Effector memory CD4-positive, alpha-beta T cell (primary cell): ENCODE data around the gene NLGN1.

Experiments
- DNase-seq, 3 donors: peaks; one replicate each; pipeline ENCODE4 v3.0.0-alpha.2; 2020
- H3K27ac ChIP-seq: 2 replicates; pipeline ENCODE4 v1.7.0; 2013; ENCODE audit warnings: mild to moderate bottlenecking, low read length, moderate library complexity; ENCODE audit not compliant: insufficient read depth, poor library complexity, severe bottlenecking
- H3K27me3 ChIP-seq: replicated peaks from 2 replicates; pipeline ENCODE4 v1.7.0; 2013; ENCODE audit warnings: mild to moderate bottlenecking, low read length; ENCODE audit not compliant: insufficient read depth, control insufficient read depth, poor library complexity, severe bottlenecking
- H3K36me3 ChIP-seq: 2 replicates; pipeline ENCODE4 v1.7.0; 2013; ENCODE audit warnings: mild to moderate bottlenecking, low read length, moderate library complexity; ENCODE audit not compliant: control insufficient read depth, insufficient read depth
- H3K4me1 ChIP-seq: 2 replicates; pipeline ENCODE4 v1.7.0; 2013; ENCODE audit warnings: low read length, mild to moderate bottlenecking; ENCODE audit not compliant: control insufficient read depth, insufficient read depth, poor library complexity, severe bottlenecking
- H3K4me3 ChIP-seq: 2 replicates; pipeline ENCODE4 v1.7.0; 2013; ENCODE audit warnings: low read length, low read depth, mild to moderate bottlenecking; ENCODE audit not compliant: insufficient read depth, poor library complexity, severe bottlenecking
- H3K9me3 ChIP-seq: 2 replicates; pipeline ENCODE4 v1.7.0; 2013; ENCODE audit warnings: mild to moderate bottlenecking, low read length, moderate library complexity; ENCODE audit not compliant: control insufficient read depth

The NLGN1 gene

GRCh38 chr3:173891272-173892100 is 493.9 kb downstream of the NLGN1 start:
- Histone ChIP-seq H3K27ac (no peak overlapping the region), H3K36me3 (no peaks in the 10 kb centered on the region), H3K9me3 (no peaks in the 10 kb centered on the region), H3K4me1 (no peaks in the 10 kb centered on the region), H3K27me3 (no peaks in the 10 kb centered on the region), H3K4me3 (no peak overlapping the region)
- DNase-seq = no peak

DNA sequence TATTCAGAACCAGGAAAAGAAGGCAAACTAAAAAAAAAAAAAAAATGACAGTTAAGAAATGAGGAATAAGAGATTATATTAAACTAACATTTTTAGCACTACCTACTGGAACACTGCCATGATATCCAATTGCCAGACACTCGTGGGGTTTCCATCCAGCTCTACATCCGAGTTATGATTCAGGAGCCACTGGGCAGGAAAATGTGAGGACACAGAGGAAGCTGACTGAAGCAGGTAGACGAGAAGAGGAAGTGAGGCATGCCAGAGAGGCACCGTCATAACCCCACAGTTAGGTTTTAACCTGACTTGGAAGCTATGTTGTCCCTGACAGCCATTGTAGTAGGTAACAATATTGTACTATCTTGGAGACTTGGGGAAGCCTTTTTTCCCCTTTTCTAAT is 495.0 kb downstream of the NLGN1 start:
- Histone ChIP-seq H3K4me1 (no peaks in the 10 kb centered on the region), H3K27me3 (no peaks in the 10 kb centered on the region), H3K4me3 (no peak overlapping the region), H3K36me3 (no peaks in the 10 kb centered on the region), H3K27ac (no peak overlapping the region), H3K9me3 (no peaks in the 10 kb centered on the region)
- DNase-seq = no peak

GRCh38 chr3:173893066-173893465 is 495.5 kb downstream of the NLGN1 start:
- H3K27me3 ChIP-seq = no peaks in the 10 kb centered on the region
- no peaks in the 10 kb centered on the region for H3K9me3 ChIP-seq
- no peak overlapping the region for H3K27ac ChIP-seq
- H3K36me3 ChIP-seq = no peaks in the 10 kb centered on the region
- no peaks in the 10 kb centered on the region for H3K4me1 ChIP-seq
- no peak overlapping the region for H3K4me3 ChIP-seq
- no peak for DNase-seq

DNA sequence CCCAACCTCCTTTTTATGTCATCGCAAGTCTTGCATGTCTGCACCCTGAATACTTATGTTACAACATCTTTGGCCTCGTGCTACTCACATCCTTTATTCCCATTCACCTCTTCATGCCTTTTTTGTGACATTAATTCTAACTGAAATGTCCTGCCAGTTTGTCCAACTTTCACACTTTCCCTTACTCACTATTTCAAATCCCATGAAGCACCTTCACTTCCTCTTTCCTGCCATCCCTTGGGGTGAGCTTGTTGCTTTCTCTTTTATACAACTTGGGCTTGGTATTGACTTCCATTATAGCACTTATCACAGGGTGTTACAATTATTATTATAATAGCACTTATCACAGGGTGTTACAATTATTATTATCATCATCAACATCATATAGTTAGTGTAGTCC is 496.3 kb downstream of the NLGN1 start:
- Histone ChIP-seq H3K27me3 (no peaks in the 10 kb centered on the region), H3K4me3 (no peak overlapping the region), H3K9me3 (no peaks in the 10 kb centered on the region), H3K27ac (no peak overlapping the region), H3K4me1 (no peaks in the 10 kb centered on the region), H3K36me3 (no peaks in the 10 kb centered on the region)
- no peak for DNase-seq

- no peak for DNase-seq
- Histone ChIP-seq H3K4me1 (no peaks in the 10 kb centered on the region), H3K27ac (no peak overlapping the region), H3K36me3 (no peaks in the 10 kb centered on the region), H3K4me3 (no peak overlapping the region), H3K27me3 (no peaks in the 10 kb centered on the region), H3K9me3 (no peaks in the 10 kb centered on the region)
Measured at GRCh38 chr3:173897631-173898030, 500.1 kb downstream of the NLGN1 start.

- no peak overlapping the region for H3K27ac ChIP-seq
- H3K4me3 ChIP-seq = no peak overlapping the region
- H3K4me1 ChIP-seq = no peaks in the 10 kb centered on the region
- H3K9me3 ChIP-seq = no peaks in the 10 kb centered on the region
- no peaks in the 10 kb centered on the region for H3K36me3 ChIP-seq
- DNase-seq = no peak
- H3K27me3 ChIP-seq = no peaks in the 10 kb centered on the region
Measured at GRCh38 chr3:173901649-173902048, 504.1 kb downstream of the NLGN1 start.

- H3K4me1 ChIP-seq = no peaks in the 10 kb centered on the region
- H3K27ac ChIP-seq = no peak overlapping the region
- DNase-seq = no peak
- H3K27me3 ChIP-seq = no peaks in the 10 kb centered on the region
- no peaks in the 10 kb centered on the region for H3K36me3 ChIP-seq
- no peaks in the 10 kb centered on the region for H3K9me3 ChIP-seq
- H3K4me3 ChIP-seq = no peak overlapping the region
Measured at GRCh38 chr3:173902401-173902800, 504.9 kb downstream of the NLGN1 start.

- Histone ChIP-seq H3K4me3 (no peak overlapping the region), H3K27me3 (no peaks in the 10 kb centered on the region), H3K27ac (no peak overlapping the region), H3K4me1 (no peaks in the 10 kb centered on the region), H3K36me3 (no peaks in the 10 kb centered on the region), H3K9me3 (no peaks in the 10 kb centered on the region)
- no peak for DNase-seq
Measured at GRCh38 chr3:173902871-173903270, 505.3 kb downstream of the NLGN1 start.

DNA sequence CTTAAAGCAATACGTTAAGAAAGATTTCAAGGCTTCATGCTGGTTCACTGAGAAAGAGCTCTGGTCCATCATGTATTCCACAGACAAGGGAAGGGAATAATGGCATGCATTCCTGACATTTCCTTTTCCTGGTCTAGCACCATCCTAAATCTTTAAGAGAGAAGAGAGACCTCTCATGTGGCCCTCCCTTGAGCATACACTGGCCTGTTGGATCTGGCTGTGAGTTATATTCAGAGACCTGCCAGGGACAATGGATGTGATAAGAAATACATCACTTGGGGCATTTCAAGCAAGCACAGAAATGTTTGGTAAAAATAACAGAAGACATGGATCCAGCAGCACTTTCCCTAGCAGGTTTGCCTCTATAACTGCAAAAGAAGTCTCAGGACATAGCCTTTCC is 507.8 kb downstream of the NLGN1 start:
- Histone ChIP-seq H3K9me3 (no peaks in the 10 kb centered on the region), H3K36me3 (no peaks in the 10 kb centered on the region), H3K27me3 (no peaks in the 10 kb centered on the region), H3K4me3 (no peak overlapping the region), H3K4me1 (no peaks in the 10 kb centered on the region), H3K27ac (no peak overlapping the region)
- DNase-seq = no peak

- Histone ChIP-seq H3K27ac (no peak overlapping the region), H3K36me3 (no peaks in the 10 kb centered on the region), H3K9me3 (no peaks in the 10 kb centered on the region), H3K4me1 (no peaks in the 10 kb centered on the region), H3K4me3 (no peak overlapping the region), H3K27me3 (no peaks in the 10 kb centered on the region)
- DNase-seq = no peak
Measured at GRCh38 chr3:173911446-173911845, 513.9 kb downstream of the NLGN1 start.
